Left hindlimb (tissue), 1 donor: ENCODE measurements around the gene ALK.
A peak's percentile ranks its signal among the peaks of the same experiment; 100 is the strongest.

Experiments
- DNase-seq: peaks from one replicate; pipeline ENCODE4 v3.0.0-alpha.2; 2018

Gene ALK

DNA sequence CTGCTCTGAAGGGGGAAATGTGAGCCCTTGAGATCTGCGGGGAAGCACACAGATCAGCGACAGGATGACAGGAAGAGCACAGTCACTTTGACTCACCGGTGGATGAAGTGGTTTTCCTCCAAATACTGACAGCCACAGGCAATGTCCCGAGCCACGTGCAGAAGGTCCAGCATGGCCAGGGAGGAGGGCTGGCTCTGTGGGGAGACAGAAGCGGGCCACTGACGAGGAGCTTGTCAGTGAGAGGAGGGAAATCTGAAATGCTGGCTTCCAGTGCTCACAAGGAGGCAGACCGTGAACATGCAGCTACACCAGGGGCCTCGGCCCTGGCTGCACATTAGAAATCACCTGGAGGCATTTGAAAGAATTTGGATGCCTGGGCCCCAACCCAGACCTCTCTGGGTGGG is 707.5 kb downstream of the ALK start:
- no peak for DNase-seq

GRCh38 chr2:29212009-29212408 is 709.4 kb downstream of the ALK start:
- DNase-seq: no peak

GRCh38 chr2:29209551-29209950 is 711.8 kb downstream of the ALK start:
- DNase-seq: no peak

DNA sequence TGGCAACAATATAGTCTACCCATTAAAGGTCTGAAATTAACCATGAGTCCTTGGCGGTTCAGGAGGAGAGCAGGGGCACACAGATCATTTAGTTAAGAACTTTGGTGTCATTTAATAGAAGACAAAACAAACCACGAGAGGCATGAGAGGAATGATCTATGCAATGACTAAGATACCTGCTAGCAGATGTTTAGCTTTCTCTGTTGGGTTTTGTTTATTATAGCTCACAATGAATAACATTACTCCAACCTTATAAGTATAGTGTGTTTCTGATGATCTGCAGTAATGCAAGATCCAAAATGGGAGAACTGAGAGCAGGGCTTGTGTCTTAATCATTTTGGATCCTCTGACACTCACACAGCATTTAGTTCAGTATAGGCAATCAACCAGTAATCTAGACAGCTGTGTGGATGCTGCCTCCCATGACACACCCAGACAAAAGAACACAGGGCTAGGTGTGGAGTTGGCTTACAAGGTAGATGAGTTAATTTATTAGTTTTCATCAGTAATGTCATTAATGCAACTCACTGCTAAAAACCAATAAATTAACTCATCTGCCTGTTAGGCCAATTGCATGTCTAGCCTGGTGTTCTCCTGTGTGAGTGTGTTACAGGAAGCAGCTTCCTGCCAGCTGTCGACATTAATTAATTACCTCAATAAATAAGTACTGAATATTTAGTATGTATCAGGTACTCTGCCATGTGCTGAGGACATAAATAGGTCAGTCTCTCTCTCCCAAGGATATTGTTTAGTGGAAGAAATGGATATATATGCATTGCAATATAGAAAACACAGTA is 713.8 kb downstream of the ALK start:
- no peak for DNase-seq

DNA sequence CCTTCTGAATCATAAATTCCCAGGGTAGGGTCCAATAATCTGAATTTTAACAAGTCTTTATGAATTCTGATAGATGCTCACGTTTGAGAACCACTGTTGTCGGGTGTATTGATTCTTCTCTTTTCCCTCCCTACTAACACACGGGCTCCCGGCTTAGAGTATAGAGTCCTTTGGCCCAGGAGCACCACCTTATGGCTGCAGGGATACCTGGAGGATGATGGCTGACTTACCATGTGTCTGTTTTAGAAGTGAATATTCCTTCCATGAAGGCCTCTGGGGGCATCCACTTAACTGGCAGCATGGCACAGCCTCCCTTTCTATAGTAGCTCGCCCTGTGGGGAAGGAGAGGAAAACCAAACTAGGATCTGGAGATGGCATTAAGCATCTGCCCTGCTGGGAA is 714.4 kb downstream of the ALK start:
- no peak for DNase-seq

- DNase-seq: no peak
Measured at GRCh38 chr2:29202819-29203495, 718.4 kb downstream of the ALK start.

DNA sequence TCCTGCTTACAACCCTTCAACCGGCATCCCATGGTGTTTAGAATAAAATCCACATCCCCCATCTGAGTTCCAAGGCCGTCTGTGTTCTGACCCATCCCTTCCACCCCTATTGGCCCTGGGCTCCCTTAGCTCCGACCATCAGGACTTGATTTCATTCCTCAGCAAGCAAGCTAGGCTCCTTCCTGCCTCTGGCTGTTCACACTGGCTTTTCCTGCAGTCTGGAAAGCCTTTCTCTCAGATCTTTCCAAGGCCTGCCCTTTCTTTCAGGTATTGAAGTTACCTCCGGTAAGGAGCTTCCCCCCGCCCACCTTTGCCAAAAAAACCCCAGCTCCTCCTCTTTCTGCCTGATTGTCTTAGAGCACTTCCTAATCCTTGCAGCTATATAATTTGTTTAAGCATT is 719.4 kb downstream of the ALK start:
- DNase-seq: no peak

GRCh38 chr2:29196792-29197788 is 724.3 kb downstream of the ALK start:
- peak; percentile 67 for DNase-seq

- DNase-seq: no peak
Measured at GRCh38 chr2:29195796-29196195, 725.6 kb downstream of the ALK start.

- no peak for DNase-seq
Measured at GRCh38 chr2:29193681-29194080, 727.7 kb downstream of the ALK start.

DNA sequence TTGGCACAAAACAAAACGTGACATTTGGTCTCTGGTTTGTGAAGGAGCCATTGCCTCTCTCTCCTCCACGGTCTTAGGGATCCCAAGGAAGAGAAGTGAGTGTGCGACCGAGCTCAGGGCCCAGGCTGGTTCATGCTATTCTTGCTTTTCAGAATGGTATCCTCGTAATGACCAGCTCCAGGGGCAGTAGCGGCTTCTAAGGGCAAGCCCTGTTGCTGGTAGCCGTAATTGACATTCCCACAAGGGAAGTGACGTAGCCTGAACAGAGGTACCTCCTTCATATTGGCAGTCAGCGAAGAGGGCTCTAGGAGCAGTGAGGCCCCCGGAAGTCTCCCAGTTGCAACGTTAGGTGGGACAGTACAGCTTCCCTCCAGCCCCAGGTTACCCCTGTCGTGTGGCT is 728.3 kb downstream of the ALK start:
- DNase-seq: no peak

DNA sequence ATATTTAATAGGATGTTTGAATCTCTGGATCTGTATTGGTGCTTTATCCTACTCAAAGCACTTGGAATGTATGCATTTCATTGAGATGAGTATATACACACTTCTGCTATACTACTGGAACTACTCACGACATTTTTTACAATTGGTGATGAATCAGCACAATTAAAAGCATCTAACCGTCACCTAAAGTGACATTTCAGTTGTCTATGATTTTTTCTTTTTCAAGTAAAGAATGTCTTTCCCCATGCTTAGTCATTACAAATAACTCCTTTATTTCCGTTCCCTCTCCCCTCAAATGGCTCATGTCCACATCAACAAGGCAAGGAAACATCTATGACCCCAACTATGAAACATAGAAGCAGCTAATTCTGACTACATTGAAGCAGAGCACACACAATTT is 728.9 kb downstream of the ALK start:
- no peak for DNase-seq

GRCh38 chr2:29191817-29192216 is 729.6 kb downstream of the ALK start:
- DNase-seq: no peak

- no peak for DNase-seq
Measured at GRCh38 chr2:29189052-29189451, 732.3 kb downstream of the ALK start.

- DNase-seq: no peak
Measured at GRCh38 chr2:29187926-29188325, 733.5 kb downstream of the ALK start.

DNA sequence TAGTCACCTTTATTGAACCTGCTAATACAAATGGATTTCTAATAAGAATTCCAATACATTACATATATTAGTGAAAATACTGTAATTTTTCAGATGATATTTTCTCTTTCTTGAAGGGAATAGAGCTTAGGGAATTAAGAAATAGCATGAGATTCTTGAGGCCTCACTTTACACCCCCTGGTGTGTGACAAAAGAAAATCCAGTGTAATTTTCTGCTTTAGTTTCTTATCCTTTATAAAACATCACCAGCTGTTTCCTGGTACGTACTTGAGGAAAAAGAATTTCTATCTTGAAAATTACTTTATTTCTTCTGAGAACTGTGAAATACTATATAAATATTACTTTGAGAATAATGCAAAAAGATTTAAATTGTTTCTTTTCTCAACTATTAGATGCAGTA is 734.6 kb downstream of the ALK start:
- no peak for DNase-seq

GRCh38 chr2:29184531-29184930 is 736.9 kb downstream of the ALK start:
- no peak for DNase-seq

GRCh38 chr2:29182920-29183319 is 738.5 kb downstream of the ALK start:
- DNase-seq: no peak

- DNase-seq: no peak
Measured at GRCh38 chr2:29182334-29182733, 739.1 kb downstream of the ALK start.

- DNase-seq: no peak
Measured at GRCh38 chr2:29175338-29175737, 746.0 kb downstream of the ALK start.

- no peak for DNase-seq
Measured at GRCh38 chr2:29174937-29175336, 746.4 kb downstream of the ALK start.

DNA sequence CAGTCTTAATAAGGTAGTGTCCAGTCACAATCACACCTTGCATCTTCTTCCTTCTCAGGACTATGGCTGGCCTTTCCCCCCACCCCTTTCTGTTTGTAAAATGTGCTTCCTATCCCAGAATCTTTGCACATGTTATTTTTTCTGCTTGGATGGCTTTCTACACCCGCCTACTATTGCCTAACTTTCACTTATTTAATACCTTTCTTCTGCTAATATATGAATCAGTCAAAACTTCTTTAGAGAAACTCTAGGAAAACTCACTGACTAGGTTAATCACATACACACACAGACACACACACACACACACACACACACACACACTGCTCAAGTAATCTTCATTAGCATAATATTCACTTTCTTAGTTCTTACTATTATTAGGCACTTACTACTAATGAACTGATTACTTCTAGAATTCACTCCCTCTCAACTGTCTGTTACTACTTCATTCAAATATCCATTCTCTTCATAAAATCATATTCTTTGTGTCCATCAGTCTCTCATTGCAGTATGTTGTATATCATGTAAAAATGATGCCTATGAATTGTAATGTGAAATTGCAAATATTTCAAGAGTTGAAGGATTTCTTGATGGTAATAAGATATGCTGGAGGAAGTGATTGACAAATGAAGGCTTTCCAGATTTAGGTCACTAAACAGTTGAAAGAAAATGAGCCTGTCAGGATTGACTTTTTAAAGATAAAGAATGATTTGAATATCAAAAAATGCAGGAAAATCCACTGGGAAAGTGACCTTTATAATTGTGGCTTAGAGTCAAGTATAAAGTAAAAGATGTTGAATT is 754.9 kb downstream of the ALK start:
- no peak for DNase-seq
